OCI-LY3 (cell line): ENCODE data around the gene ALKBH7.

ENCODE experiments used
- H2AFZ ChIP-seq: fragments of 200-600, 300-600 bp; shearing (Covaris generic); 2 replicates; pipeline ENCODE4 v1.6.0; 2014; ENCODE audit warnings: antibody characterized with exemption, low read depth, low read length
- H3K27ac ChIP-seq: fragments of 200-600, 300-600 bp; sonication (generic); 2 replicates; pipeline ENCODE4 v1.5.1; 2014; ENCODE audit warnings: mild to moderate bottlenecking, low read length, moderate library complexity, mixed read lengths
- H3K27me3 ChIP-seq: fragments of 200-600, 300-600 bp; sonication (generic); 2 replicates; pipeline ENCODE4 v1.6.1; 2014; ENCODE audit warnings: low read depth, low read length, mixed read lengths
- H3K36me3 ChIP-seq: fragments of 200-600, 300-600 bp; sonication (generic); replicated peaks from 2 replicates; pipeline ENCODE3; 2014; ENCODE audit warnings: low read depth, low read length, mixed read lengths
- H3K4me1 ChIP-seq: fragments of 300-600, 200-600 bp; sonication (generic); 2 replicates; pipeline ENCODE4 v1.6.1; 2014; ENCODE audit warnings: low read length, mixed read lengths
- H3K4me2 ChIP-seq: fragments of 200-600, 300-600 bp; sonication (generic); 2 replicates; pipeline ENCODE4 v1.6.1; 2014; ENCODE audit warnings: low read length, mixed read lengths
- H3K4me3 ChIP-seq: fragments of 300-600, 200-600 bp; sonication (generic); 2 replicates; pipeline ENCODE4 v1.5.1; 2014; ENCODE audit warnings: antibody characterized with exemption, mild to moderate bottlenecking, low read length, moderate library complexity
- H3K79me2 ChIP-seq: fragments of 300-600, 200-600 bp; shearing (Covaris generic); 2 replicates; pipeline ENCODE4 v1.6.1; 2014; ENCODE audit warnings: mild to moderate bottlenecking, low read length, mixed read lengths
- H3K9ac ChIP-seq: fragments of 300-600, 200-600 bp; shearing (Covaris generic); 2 replicates; pipeline ENCODE4 v1.6.0; 2014; ENCODE audit warnings: mild to moderate bottlenecking, low read length, moderate library complexity
- H3K9me3 ChIP-seq: fragments of 200-600, 300-600 bp; shearing (Covaris generic); 2 replicates; pipeline ENCODE4 v1.6.1; 2014; ENCODE audit warnings: low read length, mixed read lengths; ENCODE audit not compliant: insufficient read depth
- H4K20me1 ChIP-seq: fragments of 200-600, 300-600 bp; sonication (generic); 2 replicates; pipeline ENCODE4 v1.6.1; 2016; ENCODE audit warnings: low read length, mixed read lengths; ENCODE audit not compliant: insufficient read depth
- CTCF ChIP-seq: fragments of 200-600, 300-600 bp; sonication (generic); IDR thresholded peaks from 2 replicates; pipeline ENCODE4 v1.5.1; 2014; ENCODE audit warnings: antibody characterized with exemption, low read length, low read depth
- EZH2phosphoT487 ChIP-seq: fragments of 200-600 bp; shearing (Covaris generic); IDR thresholded peaks from 2 replicates; pipeline ENCODE4 v1.6.1; 2018; ENCODE audit warnings: antibody characterized with exemption, mixed run types, low read depth

Gene ALKBH7

GRCh38 chr19:6376512-6377190, 4.1 kb downstream of the ALKBH7 start:
- no peaks in the 10 kb centered on the region for H3K27me3 ChIP-seq
- no peak overlapping the region for H3K4me3 ChIP-seq
- no peaks in the 10 kb centered on the region for H3K79me2 ChIP-seq
- H3K9me3 ChIP-seq: peaks cover 7% of the 10 kb centered on the region; the same call in 1 of the 2 replicates
- TF ChIP-seq CTCF (no peak), EZH2phosphoT487 (no peak)
- H2AFZ ChIP-seq: no peak overlapping the region
- H3K27ac ChIP-seq: no peak overlapping the region
- no peak overlapping the region for H3K9ac ChIP-seq
- no peaks in the 10 kb centered on the region for H4K20me1 ChIP-seq
- H3K36me3 ChIP-seq: peaks cover 32% of the 10 kb centered on the region
- no peak overlapping the region for H3K4me2 ChIP-seq
- H3K4me1 ChIP-seq: peaks cover 9% of the 10 kb centered on the region

GRCh38 chr19:6378041-6378440, 5.4 kb downstream of the ALKBH7 start:
- Histone ChIP-seq H3K27me3 (no peaks in the 10 kb centered on the region), H3K4me1 (peaks cover 6% of the 10 kb centered on the region), H3K9me3 (peaks cover 7% of the 10 kb centered on the region; the same call in 1 of the 2 replicates), H3K79me2 (no peaks in the 10 kb centered on the region), H3K4me3 (no peak overlapping the region), H3K9ac (no peak overlapping the region), H3K4me2 (no peak overlapping the region), H2AFZ (no peak overlapping the region), H3K36me3 (peaks cover 41% of the 10 kb centered on the region), H4K20me1 (no peaks in the 10 kb centered on the region), H3K27ac (no peak overlapping the region)
- TF ChIP-seq EZH2phosphoT487 (no peak), CTCF (no peak)

- TF ChIP-seq CTCF (no peak), EZH2phosphoT487 (no peak)
- H3K9ac ChIP-seq: no peak overlapping the region
- no peaks in the 10 kb centered on the region for H4K20me1 ChIP-seq
- H3K36me3 ChIP-seq: peaks cover 46% of the 10 kb centered on the region
- no peaks in the 10 kb centered on the region for H3K27me3 ChIP-seq
- no peak overlapping the region for H3K4me2 ChIP-seq
- H3K4me1 ChIP-seq: peaks cover 6% of the 10 kb centered on the region
- H3K4me3 ChIP-seq: no peak overlapping the region
- H3K79me2 ChIP-seq: no peaks in the 10 kb centered on the region
- peaks cover 7% of the 10 kb centered on the region; the same call in 1 of the 2 replicates for H3K9me3 ChIP-seq
- no peak overlapping the region for H3K27ac ChIP-seq
- no peak overlapping the region for H2AFZ ChIP-seq
These were observed 5.9 kb downstream of the ALKBH7 start for GRCh38 chr19:6378486-6378885.

- Histone ChIP-seq H3K27me3 (no peaks in the 10 kb centered on the region), H3K79me2 (no peaks in the 10 kb centered on the region), H3K4me2 (no peak overlapping the region), H3K9me3 (peaks cover 7% of the 10 kb centered on the region; the same call in 1 of the 2 replicates), H3K27ac (no peak overlapping the region), H4K20me1 (no peaks in the 10 kb centered on the region), H3K4me3 (no peak overlapping the region), H2AFZ (no peak overlapping the region), H3K4me1 (no peaks in the 10 kb centered on the region), H3K9ac (no peak overlapping the region), H3K36me3 (peaks cover 50% of the 10 kb centered on the region)
- TF ChIP-seq EZH2phosphoT487: no peak
- no peak for TF ChIP-seq CTCF
These were observed 7.2 kb downstream of the ALKBH7 start for GRCh38 chr19:6379744-6380143.
